HG03354 (cell line): ENCODE data around the gene TMEM74B.
"Not testable (repeated sequence)": the region's sequence is repeated elsewhere in the genome, so short reads cannot be mapped to it uniquely, and the experiment has no call there.

Experiments used
- ATAC-seq: cut with Tn5 transposase; IDR thresholded peaks from one replicate; pipeline ENCODE4 v1.9.1; 2021; ENCODE audit warnings: mild to moderate bottlenecking; ENCODE audit not compliant: unreplicated experiment, poor library complexity, severe bottlenecking

The TMEM74B gene

DNA sequence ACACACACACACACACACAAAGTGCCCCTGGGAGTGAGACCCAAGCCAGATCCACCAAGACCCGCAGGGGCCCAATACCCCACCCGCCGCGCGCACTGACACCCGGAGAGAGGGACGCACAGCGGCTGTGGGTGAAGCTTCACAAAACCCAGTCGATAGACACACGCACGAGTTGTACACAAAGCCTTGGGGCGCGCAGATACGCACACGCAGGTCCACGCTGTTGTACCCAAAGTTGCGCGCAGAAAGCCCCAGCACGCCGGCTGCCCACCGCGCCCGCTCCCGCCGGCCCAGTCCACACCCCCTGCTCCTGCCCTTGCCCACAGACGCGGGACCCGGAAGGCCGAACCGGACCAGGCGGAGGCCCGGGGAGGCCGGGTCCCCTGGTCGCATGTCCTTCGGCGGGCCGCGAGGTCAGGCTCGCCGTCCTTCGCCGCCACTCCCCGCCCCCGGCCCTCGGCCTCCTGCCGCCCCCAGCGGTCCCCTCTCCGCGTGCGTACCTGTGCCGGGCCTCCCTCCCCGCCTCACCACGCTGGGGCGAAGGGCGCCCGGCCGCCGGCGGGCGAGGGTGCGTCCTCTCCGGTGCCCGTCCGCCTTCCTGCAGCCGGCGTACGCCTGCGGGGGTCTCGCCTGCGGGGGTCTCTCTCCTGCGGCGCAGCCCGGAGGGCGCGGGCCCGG, at the start of gene TMEM74B:
TSS of gene TMEM74B (minus strand) at position 344 of the 678 bp plus-strand sequence. CDS start 1,180 bp downstream, outside the sequence.
- no peak for ATAC-seq

DNA sequence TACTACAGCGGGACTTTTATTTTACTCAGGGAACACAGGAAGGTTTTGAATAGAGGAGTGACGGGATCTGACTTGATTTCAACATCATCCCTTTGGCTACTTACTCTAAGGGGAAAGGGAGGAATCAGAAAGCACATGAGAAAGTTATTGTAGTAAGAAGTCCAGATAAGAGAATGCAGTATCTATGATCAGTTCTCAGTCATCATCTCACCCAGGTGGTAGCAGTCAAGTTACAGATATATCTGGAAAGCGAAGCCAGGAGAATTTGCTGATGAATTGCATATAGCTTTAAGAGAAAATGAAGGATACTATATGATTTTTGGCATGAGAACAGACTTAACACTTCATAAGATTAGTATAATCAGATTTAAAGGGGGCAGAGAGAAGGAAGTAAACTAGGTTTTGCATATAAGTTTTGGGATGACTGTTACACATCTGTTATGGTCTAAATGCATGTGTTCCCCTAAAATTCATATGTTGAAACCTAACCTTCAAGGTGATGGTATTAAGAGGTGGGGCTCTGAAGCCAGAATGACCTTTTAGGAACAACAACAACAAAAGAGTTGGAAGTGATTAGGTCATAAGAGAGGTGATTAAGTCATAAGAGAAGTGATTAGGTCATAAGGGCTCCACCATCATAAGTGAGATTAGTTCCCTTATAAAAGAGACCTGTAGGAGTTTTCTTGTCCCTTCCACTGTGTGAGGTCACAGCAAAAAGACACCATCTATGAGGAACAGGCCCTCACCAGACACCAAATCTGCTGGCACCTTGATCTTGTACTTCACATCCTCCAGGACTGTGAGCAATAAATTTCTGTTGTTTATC, 47.7 kb upstream of the TMEM74B start:
- no peak for ATAC-seq

DNA sequence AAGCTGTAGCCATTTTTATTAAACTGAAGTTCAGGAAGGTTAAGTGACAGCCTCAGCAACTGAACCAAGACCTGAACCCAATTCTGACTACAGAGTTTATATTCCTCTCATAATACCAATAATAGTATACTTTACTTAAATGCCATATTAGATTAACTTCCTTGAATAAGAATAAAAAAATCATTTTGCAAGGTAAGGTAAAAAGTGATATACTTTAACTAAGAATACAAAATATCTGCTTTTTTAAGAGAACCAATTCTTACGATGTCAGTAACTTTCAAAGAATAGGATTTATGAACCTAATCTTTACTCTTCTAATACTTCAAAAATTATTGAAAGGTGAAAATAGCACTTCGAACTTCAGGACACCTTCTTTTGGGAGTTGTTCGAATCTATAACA, 44.8 kb upstream of the TMEM74B start:
- no peak for ATAC-seq

DNA sequence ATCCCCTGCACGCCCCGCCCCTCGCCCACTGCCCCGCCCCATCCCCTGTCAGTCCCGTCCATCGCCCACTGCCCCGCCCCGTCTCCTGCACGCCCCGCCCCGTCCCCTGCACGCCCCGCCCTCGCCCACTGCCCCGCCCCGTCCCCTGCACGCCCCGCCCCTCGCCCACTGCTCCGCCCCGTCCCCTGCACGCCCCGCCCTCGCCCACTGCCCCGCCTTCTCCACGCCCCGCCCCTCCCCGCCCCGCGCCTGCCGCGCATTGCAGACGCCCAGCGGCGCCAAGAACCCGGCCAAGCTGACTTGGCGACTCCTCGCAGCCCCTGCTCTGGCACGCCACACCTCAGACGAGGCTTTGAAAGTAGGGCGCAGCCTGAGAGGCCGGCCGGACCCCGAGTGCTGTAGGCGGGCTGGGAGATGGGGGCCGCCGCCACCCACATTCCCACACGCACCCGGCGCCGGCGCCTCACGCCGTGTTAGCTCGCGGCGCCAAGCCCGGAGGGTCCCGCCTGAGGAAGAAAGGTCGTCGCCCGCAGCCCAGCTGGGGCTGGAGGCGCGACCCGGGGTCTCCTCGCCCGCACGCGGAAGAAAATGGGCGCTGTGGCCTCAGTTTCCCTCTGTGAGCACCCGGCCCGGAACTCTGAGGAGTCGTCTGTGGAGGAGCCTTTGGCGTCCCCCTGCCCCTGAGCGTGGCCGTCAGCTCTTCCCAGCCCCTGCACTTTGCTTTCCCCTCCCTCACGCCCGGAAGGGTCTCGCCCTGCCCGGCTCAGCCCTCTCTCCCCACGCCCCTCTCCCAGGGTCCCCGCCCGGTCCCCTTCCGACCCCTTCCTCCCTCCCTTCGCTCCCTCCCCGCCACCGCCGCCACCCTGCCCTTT, 41.2 kb upstream of the TMEM74B start, which contains the start of gene RAD21L1:
TSS of gene RAD21L1 (plus strand) at position 262 of the 872 bp plus-strand sequence. CDS start 2,410 bp downstream, outside the sequence.
- ATAC-seq = no peak

DNA sequence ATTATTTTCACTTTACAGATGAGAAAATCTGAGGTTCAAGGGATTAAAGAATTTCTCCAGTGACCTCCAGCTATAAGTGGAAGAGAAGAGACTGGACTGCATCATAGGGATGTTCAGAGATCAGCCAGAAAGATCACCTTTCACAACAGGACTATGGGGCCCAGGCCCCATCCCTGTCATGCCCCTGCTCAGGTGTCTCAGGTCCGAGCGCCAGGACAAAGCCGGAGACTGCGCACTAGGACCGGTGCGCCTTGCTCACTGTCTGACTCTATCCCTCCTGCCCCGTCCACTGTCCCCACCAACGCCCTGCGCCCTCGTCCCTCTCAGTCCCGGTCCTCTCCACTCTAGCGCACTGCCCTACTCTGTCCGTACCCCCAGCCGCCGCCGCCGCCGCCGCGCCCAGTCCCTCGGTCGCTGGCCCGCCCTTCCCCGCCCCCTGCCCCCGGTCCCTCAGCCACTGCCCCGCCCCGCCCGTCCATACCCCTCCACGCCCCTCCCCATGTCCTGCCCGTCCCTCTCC, 40.5 kb upstream of the TMEM74B start:
- ATAC-seq = no peak

DNA sequence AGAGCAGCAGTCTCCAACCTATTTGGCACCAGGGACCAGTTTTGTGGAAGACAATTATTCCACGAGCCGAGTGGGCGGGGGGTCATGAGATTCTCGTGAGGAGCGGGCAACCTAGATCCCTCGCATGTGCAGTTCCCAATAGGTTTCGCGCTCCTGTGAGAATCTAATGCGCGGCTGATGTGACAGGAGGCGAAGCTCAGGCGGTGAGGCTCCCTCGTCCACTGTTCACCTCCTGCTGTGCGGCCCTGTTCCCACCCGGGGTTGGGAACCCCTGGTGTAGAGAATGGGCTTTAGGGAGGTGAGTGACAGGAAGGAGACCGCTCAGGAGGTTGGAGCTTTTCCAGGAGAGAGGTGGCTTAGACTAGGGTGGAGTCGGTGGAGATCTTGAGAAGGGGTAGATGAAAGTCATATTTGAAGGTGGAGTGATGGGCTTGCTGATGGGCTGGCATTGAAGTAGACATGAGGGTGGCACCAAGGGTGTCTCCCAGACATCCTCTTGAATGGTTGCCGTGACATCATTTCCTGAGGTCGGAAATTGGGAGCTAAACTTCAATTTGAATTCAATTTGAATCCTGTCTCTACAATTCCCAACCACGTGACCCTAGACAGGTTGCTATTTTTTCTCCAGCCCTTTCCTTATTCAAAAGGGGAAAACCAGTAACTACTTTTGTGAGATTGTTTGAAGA, 39.6 kb upstream of the TMEM74B start:
- ATAC-seq = no peak

DNA sequence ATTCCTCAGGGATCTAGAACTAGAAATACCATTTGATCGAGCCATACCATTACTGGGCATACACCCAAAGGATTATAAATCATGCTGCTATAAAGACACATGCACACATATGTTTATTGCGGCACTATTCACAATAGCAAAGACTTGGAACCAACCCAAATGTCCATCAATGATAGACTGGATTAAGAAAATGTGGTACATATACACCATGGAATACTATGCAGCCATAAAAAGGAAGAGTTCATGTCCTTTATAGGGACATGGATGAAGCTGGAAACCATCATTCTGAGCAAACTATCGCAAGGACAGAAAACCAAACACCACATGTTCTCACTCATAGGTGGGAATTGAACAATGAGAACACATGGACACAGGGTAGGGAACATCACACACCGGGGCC, 38.0 kb upstream of the TMEM74B start:
- not testable (repeated sequence) for ATAC-seq

DNA sequence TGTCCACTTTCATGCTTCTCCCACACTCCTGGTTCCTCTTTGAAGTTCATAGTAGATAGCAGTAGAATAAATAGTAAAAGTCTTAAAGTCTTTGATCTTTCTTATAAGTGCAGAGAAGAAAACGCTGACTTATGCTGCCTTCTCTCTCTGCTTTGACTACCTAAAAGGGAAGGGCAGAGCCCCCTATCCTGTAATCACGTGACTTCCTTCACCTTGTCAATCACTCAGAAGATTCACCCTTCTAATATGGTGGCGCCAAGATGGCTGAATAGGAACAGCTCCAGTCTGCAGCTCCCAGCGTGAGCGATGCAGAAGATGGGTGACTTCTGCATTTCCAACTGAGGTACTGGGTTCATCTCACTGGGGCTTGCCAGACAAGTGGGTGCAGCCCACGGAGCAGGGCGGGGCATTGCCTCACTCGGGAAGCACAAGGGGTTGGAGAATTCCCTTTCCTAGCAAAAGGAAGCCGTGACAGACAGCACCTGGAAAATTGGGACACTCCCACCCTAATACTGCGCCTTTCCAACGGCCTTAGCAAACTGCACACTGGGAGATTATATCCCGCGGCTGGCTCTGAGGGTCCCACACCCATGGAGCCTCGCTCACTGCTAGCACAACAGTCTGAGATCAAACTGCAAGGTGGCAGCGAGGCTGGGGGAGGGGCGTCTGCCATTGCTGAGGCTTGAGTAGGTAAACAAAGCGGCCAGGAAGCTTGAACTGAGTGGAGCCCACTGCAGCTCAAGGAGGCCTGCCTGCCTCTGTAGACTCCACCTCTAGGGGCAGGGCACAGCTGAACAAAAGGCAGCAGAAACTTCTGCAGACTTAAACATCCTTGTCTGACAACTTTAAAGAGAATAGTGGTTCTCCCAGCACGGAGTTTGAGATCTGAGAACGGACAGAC, 32.0 kb upstream of the TMEM74B start:
- ATAC-seq = not testable (repeated sequence)

DNA sequence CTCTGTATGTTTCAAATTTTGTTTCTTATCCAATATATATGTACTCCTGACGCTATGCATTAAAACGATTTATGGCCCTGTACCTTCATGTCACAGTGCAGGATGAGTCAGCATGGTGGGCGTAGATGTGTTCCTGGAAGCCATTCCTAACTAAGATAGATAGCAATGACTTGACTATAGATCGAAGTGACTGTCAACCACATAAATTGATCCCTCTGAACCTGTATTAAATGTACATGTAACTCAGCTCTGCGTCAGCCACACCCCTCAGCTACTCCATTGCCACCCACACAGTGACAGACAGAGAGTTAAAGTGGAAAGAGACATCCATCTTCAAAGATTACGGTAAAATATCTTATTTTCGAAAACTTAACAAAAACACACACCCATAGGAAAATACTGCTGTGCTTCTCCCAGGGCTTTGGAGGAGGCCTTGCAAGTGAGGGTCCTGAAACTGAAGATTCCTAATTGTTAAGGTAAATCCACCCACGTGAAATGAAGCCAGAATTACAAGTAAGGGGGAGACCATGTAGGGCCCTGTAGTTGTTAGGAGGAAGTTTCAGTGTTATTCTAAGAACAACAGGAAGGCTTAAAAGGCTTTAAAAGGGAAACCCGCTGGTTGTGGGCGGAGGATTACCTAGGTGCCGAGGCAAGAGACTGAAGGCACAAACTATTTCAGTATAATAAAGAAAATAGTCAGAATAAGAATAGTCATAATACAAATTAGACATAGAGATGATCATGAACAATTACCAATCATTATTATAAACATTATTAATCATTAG, 30.8 kb upstream of the TMEM74B start:
- ATAC-seq = no peak

DNA sequence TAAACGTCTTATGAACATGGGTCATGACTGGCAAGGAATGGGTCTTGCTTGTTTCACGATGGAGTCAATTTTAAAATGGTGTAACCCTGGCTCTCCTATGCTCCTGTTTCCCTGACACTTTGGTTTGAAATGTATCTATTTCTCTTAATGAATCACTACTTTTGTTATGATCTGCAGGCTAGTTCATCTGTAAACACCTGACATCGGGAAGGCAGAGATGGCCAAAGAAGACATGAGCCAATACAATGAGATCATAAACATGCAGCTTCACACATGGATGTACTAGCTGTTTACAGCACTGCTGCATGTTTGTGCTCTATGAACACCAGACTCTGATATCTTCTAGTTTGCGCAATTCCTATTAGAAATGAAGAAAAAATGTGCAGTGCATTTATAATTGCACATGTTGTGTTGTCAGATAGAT, 30.1 kb upstream of the TMEM74B start:
- no peak for ATAC-seq

DNA sequence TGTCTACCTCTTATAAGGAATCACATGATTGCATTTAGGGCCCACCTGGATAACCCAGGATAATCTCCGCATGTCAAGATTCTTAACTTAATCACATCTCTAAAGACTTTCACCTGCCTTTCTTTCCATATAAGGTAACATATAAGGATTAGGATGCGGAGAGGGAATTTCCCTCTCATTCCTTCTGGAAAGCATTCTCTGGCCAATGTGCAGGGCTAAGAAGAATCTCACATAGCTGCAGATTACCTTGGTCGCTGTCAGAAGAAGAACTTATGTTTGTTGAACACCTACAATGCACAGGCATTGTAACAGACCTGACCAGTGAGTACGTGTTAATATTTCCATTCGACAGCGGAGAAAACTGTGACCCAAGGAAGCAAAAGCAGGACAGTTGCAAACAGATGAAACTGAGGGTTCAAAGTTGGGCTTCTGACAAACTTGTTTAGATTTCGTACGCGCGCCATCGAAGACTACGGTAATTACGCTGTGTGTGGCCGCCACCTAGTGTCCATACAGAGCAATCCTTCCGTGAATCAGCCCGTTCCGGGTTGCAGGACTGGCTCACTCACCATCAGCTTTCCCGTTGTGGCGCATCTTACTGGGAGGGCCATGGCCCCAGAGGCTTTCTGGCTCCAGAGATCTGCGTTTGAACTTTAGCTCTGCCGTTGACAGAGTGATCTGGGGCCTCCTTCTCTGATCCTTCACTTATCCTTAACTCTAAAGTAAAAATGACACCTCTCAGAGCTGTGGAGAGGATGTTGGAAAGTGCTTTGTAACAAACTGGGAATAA, 28.0 kb upstream of the TMEM74B start:
- ATAC-seq = no peak

DNA sequence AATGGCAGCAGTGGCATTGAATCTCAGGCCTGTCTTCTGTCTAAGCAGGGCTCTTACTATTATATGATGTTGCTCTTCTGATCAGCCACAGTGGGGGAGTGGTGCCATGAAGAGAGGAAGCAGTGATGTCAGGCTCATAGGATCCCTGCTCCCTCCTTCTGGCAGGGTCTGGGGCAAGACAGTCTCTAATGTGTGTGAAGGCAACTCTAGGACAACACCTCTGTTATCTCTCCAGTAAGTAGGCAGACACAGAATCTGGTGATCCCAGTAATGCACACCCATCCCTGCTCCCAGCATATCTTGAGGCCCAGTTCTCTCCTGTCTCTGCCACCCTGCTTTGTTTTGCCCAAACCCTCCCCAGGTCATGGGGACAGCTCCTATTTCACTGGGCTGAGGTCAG, 27.2 kb upstream of the TMEM74B start:
- ATAC-seq = no peak

DNA sequence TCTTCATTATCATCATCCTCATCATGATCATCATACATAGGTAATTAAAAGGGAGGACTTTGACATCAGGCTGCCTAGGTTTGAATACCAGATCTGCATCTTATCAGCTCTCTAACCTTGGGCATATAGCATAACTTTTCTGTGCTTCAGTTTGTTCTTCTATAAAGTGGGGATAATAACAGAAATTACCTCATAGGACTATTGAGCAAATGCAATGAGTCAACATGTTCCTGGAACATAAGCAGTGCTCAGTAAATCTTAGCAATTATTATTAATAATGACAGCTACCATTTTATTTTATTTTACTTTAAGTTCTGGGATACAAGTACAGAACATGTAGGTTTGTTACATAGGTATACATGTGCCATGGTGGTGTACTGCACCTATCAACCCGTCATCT, 25.7 kb upstream of the TMEM74B start:
- ATAC-seq = no peak

DNA sequence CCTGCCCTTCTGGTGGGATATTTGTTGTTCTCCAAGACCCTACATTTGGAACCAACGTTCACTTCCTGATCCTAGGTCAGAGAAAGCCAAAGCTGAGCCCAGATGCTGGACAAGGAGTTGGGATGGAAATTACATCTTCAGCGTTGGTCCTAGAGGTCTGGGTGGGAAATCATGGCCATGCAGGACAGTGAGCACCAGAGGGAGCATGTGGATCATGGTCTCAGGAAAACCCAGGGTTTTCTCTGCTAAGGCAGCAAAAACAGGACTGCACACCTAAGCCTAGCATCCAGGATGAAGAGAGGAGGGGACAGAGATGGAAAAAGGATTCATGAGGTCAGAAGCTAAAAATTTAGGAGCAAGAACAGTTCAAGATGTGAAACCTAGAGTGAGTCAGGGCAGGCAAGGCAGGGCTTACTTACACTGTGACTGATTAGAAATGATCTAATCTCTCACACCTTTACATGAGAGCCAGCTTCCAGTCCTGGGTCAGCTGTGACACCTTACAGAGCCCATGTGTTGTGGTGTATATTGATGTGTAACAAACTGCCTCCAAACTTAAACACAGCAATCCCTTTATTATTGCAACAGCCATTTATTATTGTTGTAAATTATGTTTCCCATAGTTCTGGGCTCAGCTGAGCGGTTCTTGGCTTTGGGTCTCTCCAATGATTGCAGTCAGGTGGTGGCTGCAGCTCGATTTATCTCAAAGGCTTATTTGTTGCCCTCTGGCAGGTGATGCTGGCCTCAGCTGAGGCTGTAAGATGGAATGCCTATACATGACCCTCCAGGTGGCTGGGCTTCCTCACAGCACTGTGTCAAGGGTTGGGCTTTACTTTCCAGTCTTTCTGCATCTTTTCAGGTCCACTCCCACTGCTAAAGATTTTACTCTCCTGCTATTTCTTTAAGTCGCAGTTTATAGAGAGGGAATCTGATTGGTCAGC, 24.9 kb upstream of the TMEM74B start:
- no peak for ATAC-seq

DNA sequence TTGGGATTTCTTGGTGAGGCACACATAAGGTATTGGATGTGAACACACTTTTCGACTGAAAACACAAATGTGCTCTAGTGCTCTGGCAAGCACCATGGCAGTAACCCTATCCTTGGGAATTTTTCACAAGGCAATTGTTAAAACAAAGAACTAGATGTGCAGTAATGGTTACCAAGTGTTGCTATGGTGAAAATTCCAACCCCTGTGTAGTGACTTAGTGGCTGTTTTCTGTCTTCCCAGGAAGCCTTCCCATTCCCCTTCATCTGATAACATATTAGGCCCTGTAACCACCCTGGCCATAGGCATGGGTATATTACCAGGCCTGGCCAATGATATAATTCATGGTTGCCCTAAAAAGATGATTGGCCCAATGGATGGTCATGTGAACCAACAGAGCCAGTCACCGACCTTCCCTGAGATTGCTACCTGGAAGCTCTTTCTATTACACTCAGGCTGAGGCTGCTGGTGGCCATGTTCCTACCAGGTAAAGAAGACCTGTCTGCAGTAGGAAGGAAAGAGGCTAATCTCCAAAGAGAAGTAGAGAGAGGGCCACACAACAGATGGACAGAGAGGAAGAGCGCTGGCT, 22.6 kb upstream of the TMEM74B start:
- no peak for ATAC-seq
